IPS-20b (cell line): ENCODE results near the gene GUCA1A.
"Not testable (repeated sequence)": the region's sequence is repeated elsewhere in the genome, so short reads cannot be mapped to it uniquely, and the experiment has no call there.

Experiments
- H3K27ac ChIP-seq: one replicate; pipeline ENCODE4 v1.5.1; 2013; ENCODE audit warnings: low read length
- H3K27me3 ChIP-seq: 2 replicates; pipeline ENCODE4 v1.6.1; 2013; ENCODE audit warnings: mild to moderate bottlenecking, low read length, inconsistent platforms; ENCODE audit not compliant: insufficient read depth
- H3K36me3 ChIP-seq: 2 replicates; pipeline ENCODE4 v1.6.1; 2013; ENCODE audit warnings: low read depth, mild to moderate bottlenecking, inconsistent platforms, low read length, moderate library complexity; ENCODE audit not compliant: insufficient read depth
- H3K4me1 ChIP-seq: 2 replicates; pipeline ENCODE4 v1.6.1; 2013; ENCODE audit warnings: mild to moderate bottlenecking, control low read depth, inconsistent platforms, low read length, moderate library complexity; ENCODE audit not compliant: insufficient read depth
- H3K4me3 ChIP-seq: 2 replicates; pipeline ENCODE4 v1.5.1; 2013; ENCODE audit warnings: mild to moderate bottlenecking, low read length, inconsistent platforms
- H3K9ac ChIP-seq: 2 replicates; pipeline ENCODE4 v1.6.1; 2013; ENCODE audit warnings: low read depth, mild to moderate bottlenecking, inconsistent platforms, low read length, moderate library complexity
- H3K9me3 ChIP-seq: 2 replicates; pipeline ENCODE4 v1.6.1; 2013; ENCODE audit warnings: mild to moderate bottlenecking, low read depth, low read length, inconsistent platforms; ENCODE audit not compliant: insufficient read depth

The GUCA1A gene

GRCh38 chr6:42162384-42162783 is 10.8 kb upstream of the GUCA1A start:
- no peak overlapping the region for H3K27ac ChIP-seq
- peaks cover 5% of the 10 kb centered on the region; the same call in 1 of the 2 replicates for H3K4me1 ChIP-seq
- H3K9ac ChIP-seq: no peak overlapping the region
- no peaks in the 10 kb centered on the region for H3K36me3 ChIP-seq
- no peak overlapping the region for H3K4me3 ChIP-seq
- H3K9me3 ChIP-seq: no peaks in the 10 kb centered on the region
- peaks cover 9% of the 10 kb centered on the region for H3K27me3 ChIP-seq

- Histone ChIP-seq H3K9me3 (no peaks in the 10 kb centered on the region), H3K4me3 (no peak overlapping the region), H3K27ac (no peak overlapping the region), H3K9ac (no peak overlapping the region), H3K4me1 (peaks cover 5% of the 10 kb centered on the region; the same call in 1 of the 2 replicates), H3K27me3 (peaks cover 9% of the 10 kb centered on the region), H3K36me3 (no peaks in the 10 kb centered on the region)
Measured at GRCh38 chr6:42162812-42163211, 10.4 kb upstream of the GUCA1A start.

GRCh38 chr6:42163981-42164380 is 9.2 kb upstream of the GUCA1A start:
- no peak overlapping the region for H3K4me3 ChIP-seq
- no peaks in the 10 kb centered on the region for H3K36me3 ChIP-seq
- peaks cover 5% of the 10 kb centered on the region; the same call in 1 of the 2 replicates for H3K4me1 ChIP-seq
- no peak overlapping the region for H3K27ac ChIP-seq
- no peak overlapping the region for H3K9ac ChIP-seq
- H3K27me3 ChIP-seq: peaks cover 8% of the 10 kb centered on the region
- no peaks in the 10 kb centered on the region for H3K9me3 ChIP-seq

- H3K4me1 ChIP-seq: peaks cover 5% of the 10 kb centered on the region; the same call in 1 of the 2 replicates
- H3K27me3 ChIP-seq: peaks cover 8% of the 10 kb centered on the region
- no peaks in the 10 kb centered on the region for H3K9me3 ChIP-seq
- no peak overlapping the region for H3K27ac ChIP-seq
- no peak overlapping the region for H3K4me3 ChIP-seq
- H3K9ac ChIP-seq: no peak overlapping the region
- H3K36me3 ChIP-seq: no peaks in the 10 kb centered on the region
Measured at GRCh38 chr6:42165016-42165415, 8.1 kb upstream of the GUCA1A start.

DNA sequence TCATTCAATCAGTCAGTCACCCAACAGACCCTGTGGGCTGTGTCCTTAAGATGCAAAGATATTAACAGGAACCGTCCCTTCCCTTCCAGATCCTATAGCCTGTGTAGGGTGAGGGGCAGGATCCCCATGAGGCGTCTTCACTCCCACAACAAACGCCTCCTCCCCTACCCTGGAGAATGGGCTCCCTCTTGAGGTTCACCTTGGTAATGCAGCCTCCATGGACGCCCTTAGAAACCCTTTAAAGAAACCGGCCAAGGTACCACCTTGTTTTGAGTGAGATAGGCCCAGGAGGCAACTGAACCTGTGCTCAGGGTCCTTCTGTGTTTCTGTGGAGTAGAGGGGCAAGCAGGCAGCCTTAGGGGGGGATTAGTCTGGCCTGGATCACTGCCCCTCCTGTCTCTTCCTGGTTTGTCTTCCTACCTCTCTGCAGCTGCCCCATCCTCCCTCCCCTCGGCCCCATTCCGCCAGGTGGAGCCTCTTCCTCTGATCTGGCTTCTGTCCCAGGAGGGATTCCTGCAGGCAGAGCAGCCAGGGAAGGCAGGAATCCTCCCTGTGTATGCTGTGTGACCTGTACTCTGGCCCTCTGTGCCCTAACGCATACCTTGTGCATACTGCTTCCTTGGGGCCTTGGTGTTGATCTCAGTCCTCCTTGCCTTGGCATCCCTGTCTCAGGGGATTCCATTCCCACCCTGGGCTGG is 6.6 kb upstream of the GUCA1A start:
- Histone ChIP-seq H3K9ac (0 out of 2 replicates have a peak overlapping the region, but pooled peaks have one; percentile 17), H3K27me3 (peaks cover 4% of the 10 kb centered on the region), H3K36me3 (no peaks in the 10 kb centered on the region), H3K4me3 (no peak overlapping the region), H3K27ac (no peak overlapping the region), H3K9me3 (no peaks in the 10 kb centered on the region), H3K4me1 (peaks cover 5% of the 10 kb centered on the region; the same call in 1 of the 2 replicates)

DNA sequence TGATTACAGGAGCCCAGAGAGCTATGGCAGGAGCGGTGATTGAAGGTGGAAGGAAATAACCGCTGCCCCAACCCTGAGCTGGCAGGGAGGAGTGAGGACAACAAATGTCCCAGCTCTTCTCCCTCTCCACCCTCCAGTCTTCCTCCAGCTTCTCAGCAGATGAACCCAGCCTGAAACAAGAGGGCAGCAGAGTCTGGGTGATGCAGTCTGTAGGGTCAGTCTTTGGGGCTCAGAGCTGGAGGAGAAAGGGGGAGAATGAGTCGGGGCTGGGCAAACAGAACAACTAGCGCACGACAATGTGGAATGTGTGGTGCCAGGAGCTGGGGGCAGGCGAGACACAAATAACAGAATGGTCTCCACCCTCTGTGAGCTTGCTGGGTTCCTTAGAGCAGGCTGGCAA is 4.5 kb upstream of the GUCA1A start:
- no peaks in the 10 kb centered on the region for H3K36me3 ChIP-seq
- no peak overlapping the region for H3K27ac ChIP-seq
- H3K4me3 ChIP-seq: no peak overlapping the region
- no peaks in the 10 kb centered on the region for H3K9me3 ChIP-seq
- H3K9ac ChIP-seq: no peak overlapping the region
- H3K4me1 ChIP-seq: no peaks in the 10 kb centered on the region
- peaks cover 4% of the 10 kb centered on the region; the same call in 1 of the 2 replicates for H3K27me3 ChIP-seq

DNA sequence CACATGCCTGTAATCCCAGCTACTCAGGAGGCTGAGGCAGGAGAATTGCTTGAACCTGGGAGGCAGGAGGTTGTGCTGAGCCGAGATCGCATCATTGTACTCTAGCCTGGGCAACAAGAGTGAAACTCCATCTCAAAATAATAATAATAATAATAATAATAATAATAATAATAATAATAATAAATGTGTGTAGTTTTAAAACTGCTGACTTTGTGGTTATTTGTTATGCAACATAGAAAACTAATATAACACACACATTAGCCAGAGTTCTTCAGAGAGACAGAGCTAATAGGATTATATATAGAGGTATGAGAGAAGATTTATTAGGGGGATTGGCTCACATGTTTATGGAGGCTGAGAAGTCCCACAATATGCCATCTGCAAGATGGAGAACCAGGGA is 3.4 kb upstream of the GUCA1A start:
- not testable (repeated sequence) for H3K9ac ChIP-seq, H3K9me3 ChIP-seq

DNA sequence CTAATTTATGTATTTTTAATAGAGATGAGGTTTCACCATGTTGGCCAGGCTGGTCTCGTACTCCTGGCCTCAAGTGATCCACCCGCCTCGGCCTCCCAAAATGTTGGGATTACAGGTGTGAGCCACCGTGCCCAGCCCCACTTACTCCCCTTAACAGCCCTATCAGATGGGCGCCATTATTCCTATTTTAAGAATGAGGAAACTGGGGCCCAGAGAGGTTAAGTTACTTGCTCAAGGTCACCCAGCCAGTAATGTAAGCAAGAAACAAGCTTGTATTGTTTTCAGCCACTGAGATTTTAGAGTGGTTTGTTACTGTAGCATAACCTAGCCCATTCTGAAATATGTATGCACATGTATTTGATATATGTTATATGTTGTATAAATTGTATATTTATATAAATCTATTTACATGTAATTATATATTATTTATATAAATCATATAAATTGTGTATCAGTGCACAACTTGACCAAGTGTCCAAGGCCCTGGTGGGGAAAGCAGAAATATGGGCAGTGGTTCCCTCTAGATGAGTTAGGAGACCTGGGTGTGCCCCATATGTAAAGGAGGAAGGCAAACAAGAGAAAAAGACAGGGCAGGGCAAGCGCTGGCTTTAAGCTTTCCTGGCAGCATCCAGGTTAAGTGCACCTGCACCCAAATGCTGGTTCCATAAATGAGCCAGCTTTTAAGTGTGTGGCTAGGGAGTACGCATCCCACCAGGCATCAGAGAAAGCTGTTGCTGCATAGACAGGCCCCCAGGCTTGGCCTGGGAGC is 1.2 kb upstream of the GUCA1A start:
- H3K27ac ChIP-seq: no peak overlapping the region
- peaks cover 2% of the 10 kb centered on the region; the same call in 1 of the 2 replicates for H3K4me1 ChIP-seq
- 0 out of 2 replicates have a peak, but pooled peaks cover 4% of the 10 kb centered on the region for H3K27me3 ChIP-seq
- no peak overlapping the region for H3K9ac ChIP-seq
- no peak overlapping the region for H3K4me3 ChIP-seq
- H3K9me3 ChIP-seq: no peaks in the 10 kb centered on the region
- H3K36me3 ChIP-seq: no peaks in the 10 kb centered on the region

More for the DNA sequence above, 3.4 kb upstream of the GUCA1A start:
- H3K36me3 ChIP-seq, H3K27me3 ChIP-seq, H3K4me3 ChIP-seq, H3K4me1 ChIP-seq, H3K27ac ChIP-seq: not testable (repeated sequence)

DNA sequence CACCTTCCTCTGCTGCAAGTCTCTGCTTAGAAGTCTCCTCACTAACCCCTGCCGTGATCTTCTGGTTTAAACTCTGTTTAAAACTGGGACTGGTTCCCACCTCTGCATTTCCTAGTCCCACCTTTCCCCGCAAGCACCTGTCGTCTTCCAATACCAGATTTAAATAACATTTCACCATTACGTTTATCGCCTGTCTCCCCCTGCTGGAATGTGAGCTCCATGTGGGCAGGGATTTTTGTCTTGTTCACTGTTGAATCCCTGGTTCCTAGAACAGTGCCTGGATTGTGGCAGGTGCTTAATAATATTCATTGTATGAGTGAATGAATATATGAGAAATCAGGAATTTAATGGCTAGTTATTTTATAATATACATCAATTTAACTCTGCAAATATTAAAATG is 2.7 kb downstream of the GUCA1A start:
- Histone ChIP-seq H3K4me3 (no peak overlapping the region), H3K9ac (no peak overlapping the region), H3K27me3 (no peaks in the 10 kb centered on the region), H3K4me1 (peaks cover 15% of the 10 kb centered on the region; the same call in 1 of the 2 replicates), H3K36me3 (no peaks in the 10 kb centered on the region), H3K9me3 (no peaks in the 10 kb centered on the region), H3K27ac (no peak overlapping the region)

GRCh38 chr6:42176981-42177380 is 3.8 kb downstream of the GUCA1A start:
- no peak overlapping the region for H3K27ac ChIP-seq
- peak overlapping the region; percentile 74 for H3K4me3 ChIP-seq
- H3K36me3 ChIP-seq: no peaks in the 10 kb centered on the region
- no peaks in the 10 kb centered on the region for H3K27me3 ChIP-seq
- peaks cover 15% of the 10 kb centered on the region; the same call in 1 of the 2 replicates for H3K4me1 ChIP-seq
- H3K9ac ChIP-seq: peak overlapping the region; percentile 64; the same call in 1 of the 2 replicates
- H3K9me3 ChIP-seq: no peaks in the 10 kb centered on the region

GRCh38 chr6:42177514-42178364 is 4.6 kb downstream of the GUCA1A start:
- no peaks in the 10 kb centered on the region for H3K36me3 ChIP-seq
- H3K9ac ChIP-seq: peak overlapping the region; percentile 64
- peaks cover 15% of the 10 kb centered on the region; the same call in 1 of the 2 replicates for H3K4me1 ChIP-seq
- peak overlapping the region; percentile 74 for H3K4me3 ChIP-seq
- H3K27ac ChIP-seq: peak overlapping the region; percentile 3
- H3K9me3 ChIP-seq: no peaks in the 10 kb centered on the region
- no peaks in the 10 kb centered on the region for H3K27me3 ChIP-seq
